ENCODE results near the gene MYO9B.

- TF ChIP-seq, protein P1, sequence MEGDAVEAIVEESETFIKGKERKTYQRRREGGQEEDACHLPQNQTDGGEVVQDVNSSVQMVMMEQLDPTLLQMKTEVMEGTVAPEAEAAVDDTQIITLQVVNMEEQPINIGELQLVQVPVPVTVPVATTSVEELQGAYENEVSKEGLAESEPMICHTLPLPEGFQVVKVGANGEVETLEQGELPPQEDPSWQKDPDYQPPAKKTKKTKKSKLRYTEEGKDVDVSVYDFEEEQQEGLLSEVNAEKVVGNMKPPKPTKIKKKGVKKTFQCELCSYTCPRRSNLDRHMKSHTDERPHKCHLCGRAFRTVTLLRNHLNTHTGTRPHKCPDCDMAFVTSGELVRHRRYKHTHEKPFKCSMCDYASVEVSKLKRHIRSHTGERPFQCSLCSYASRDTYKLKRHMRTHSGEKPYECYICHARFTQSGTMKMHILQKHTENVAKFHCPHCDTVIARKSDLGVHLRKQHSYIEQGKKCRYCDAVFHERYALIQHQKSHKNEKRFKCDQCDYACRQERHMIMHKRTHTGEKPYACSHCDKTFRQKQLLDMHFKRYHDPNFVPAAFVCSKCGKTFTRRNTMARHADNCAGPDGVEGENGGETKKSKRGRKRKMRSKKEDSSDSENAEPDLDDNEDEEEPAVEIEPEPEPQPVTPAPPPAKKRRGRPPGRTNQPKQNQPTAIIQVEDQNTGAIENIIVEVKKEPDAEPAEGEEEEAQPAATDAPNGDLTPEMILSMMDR (conservative IDR thresholded peaks at IDR 0.05; ENCODE audit: low read depth, low read length), result no peak
- no peak for TF ChIP-seq EZH2 (IDR thresholded peaks at IDR 0.05; ENCODE audit: borderline replicate concordance, low read depth, low read length, poor library complexity, severe bottlenecking)
These were observed 81.3 kb downstream of the MYO9B start for GRCh38 chr19:17156947-17157302.

Measured in A673 (cell line).